Activated CD8-positive, alpha-beta memory T cell treated with anti-CD3 and anti-CD28 coated beads, Interleukin-2, amount 50 U/mL, for 48 hours (primary cell): ENCODE data around the gene METTL3.
A peak's percentile ranks its signal among the peaks of the same experiment; 100 is the strongest.

ENCODE experiments used
- DNase-seq: peaks from one replicate; pipeline ENCODE4 v3.0.0-alpha.2; 2020

The METTL3 gene

GRCh38 chr14:21526672-21527317 lies 15.7 kb upstream of the METTL3 start:
- DNase-seq: no peak

GRCh38 chr14:21525962-21526671 lies 15.0 kb upstream of the METTL3 start, which contains the start of gene SALL2:
Gene SALL2, minus strand, starts transcription at chr14:21526346. Its CDS starts 219 bp downstream, at chr14:21526127.
- DNase-seq: peak; percentile 80

DNA sequence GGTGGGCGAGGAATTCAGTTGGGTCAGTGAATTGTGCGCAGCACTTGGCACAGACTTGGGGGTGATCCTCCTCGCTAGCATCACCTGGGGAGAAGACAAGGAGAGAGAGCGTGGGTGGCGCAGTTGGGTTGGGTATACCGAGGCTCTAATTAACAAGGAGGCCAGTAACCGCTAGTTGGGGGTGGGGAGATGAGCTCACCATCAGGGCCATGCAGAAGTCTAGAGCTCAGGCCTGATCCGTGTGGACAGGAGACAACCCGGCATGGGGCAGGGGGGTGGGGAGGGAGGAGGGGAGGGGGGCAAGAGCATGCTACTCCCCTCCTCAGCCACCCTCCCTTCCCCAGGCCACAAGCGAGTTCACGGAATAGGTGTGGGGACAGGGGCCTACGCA lies 14.4 kb upstream of the METTL3 start:
- no peak for DNase-seq

DNA sequence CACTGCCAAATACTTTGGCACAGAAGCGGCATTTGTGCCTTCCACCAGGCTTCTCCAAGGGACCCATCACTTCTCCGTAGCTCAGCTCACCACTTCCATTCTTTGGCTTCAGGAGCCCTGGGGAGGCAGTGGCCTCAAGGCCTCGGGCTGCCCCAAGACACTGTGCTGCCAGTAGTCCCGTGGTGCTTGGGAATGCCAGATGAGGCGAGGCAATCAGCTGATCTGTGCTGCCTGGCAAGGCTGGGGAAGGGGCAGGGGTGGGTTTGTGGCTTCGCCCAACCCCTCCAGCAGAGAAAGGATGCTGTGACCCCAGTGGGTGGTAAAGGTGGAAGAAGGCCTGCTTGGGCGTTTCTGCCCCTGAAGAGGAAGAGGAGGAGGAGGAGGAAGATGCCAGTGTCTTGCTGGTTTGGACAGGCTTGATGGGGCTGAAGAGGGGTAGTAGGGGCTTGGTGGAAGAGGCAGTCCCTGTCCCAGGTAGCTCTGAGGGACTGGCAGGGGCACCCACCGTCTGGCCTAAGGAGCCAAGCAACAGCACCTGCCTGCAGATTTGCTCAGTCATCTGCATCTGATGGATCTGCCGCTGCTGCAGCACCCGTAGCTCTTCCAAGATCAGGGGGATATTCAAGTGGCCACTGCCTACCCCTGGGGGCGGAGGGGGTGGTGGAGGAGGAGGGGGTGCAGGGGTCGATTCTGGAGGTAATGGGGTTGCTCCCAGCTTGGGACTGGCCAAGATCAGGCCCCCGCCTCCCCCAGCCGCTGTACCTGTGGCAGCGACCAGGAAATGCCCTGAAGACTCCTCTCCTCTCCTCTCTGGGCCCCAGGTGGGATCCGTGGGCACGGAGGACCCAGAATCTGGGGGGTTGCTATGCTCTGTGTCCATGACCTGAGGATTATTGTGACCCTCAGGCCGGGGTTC lies 13.7 kb upstream of the METTL3 start:
- DNase-seq: no peak

GRCh38 chr14:21523203-21523602 lies 12.1 kb upstream of the METTL3 start:
- DNase-seq: no peak

- no peak for DNase-seq
These were observed 10.4 kb upstream of the METTL3 start for GRCh38 chr14:21521501-21521900.

GRCh38 chr14:21520767-21521166 lies 9.6 kb upstream of the METTL3 start:
- no peak for DNase-seq

- no peak for DNase-seq
These were observed 7.6 kb upstream of the METTL3 start for GRCh38 chr14:21518725-21519124.

- DNase-seq: no peak
These were observed 3.2 kb upstream of the METTL3 start for GRCh38 chr14:21514341-21514740.

GRCh38 chr14:21509432-21510143 lies 1.6 kb downstream of the METTL3 start:
- DNase-seq: no peak

- DNase-seq: no peak
These were observed 4.6 kb downstream of the METTL3 start for GRCh38 chr14:21506557-21506956.

DNA sequence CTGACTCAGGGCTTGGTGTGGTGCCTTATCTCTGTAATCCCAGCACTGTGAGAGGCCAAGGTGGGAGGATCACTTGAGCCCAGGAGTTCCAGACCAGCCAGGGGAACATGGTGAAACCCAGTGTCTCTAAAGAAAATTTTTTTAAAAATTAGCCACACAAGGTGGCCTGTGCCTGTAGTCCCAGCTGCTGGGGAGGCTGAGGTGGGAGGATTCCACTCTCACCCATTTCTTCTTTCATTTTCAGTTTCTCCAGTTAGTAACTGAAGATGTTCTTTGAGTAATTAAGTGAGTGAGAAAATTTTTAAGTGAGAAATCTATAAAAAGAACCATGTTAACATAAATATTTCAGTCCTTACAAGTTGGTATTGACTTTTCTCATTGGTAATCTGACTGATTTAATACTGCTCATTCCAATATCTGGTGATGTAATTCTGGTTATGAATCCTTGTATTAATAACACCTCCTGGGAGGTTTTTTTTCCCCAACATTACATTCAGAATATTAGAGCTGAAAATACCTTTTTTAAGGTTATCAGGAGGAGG lies 6.1 kb downstream of the METTL3 start:
- DNase-seq: no peak

DNA sequence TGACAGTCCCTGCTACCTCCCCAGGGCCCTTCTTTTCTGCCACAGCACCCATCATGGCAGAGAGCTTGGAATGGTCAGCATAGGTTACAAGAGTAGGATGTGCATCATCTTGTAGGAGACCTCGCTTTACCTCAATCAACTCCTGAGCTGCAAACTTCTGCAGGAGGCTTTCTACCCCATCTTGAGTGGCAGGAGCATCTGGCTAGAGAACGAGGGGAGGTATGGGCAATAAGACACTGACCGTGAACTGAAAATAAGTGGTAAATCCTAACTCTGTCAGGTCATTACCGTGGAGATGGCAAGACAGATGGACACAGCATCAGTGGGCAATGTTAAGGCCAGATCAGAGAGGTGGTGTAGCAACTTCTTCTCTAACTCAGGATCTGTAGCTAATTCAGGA lies 7.8 kb downstream of the METTL3 start:
- DNase-seq: no peak

DNA sequence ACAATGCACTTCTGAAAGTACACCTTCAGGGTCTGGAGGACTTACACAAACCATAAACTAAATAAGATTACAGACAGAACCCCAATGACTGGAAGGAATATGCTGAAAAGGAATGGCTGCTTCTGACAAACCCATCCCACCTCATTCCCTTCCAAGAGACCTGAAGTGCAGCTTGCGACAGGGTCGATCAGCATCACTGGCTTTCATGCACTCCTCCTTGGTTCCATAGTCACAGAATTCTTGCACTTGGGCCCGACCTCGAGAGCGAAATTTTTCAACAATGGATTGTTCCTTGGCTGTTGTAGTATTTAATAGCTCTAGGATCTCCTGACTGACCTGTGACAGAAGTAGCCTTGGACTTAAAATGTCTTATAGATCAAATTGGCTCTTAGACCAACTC lies 9.6 kb downstream of the METTL3 start:
- DNase-seq: no peak

GRCh38 chr14:21498540-21499526 lies 12.3 kb downstream of the METTL3 start:
- no peak for DNase-seq

DNA sequence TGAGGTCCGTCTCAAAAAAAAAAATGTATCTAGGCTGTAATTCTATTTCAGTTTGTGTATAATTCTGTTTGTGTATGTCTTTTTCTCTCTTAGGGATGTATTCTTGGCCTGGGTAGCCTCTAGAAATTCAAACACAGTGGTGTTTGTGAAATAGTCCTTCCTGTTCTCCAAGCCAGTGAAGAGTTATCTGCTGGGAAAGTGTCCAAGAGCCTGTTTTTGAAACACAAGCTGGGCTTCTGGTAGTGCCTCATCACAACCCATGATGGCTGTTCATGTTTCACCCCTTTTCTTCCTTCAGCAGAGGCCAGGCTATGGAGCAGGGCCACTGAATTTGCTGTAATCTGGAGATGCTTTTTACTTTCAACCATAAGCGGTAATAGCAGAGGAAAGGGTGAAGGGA lies 14.7 kb downstream of the METTL3 start:
- no peak for DNase-seq

DNA sequence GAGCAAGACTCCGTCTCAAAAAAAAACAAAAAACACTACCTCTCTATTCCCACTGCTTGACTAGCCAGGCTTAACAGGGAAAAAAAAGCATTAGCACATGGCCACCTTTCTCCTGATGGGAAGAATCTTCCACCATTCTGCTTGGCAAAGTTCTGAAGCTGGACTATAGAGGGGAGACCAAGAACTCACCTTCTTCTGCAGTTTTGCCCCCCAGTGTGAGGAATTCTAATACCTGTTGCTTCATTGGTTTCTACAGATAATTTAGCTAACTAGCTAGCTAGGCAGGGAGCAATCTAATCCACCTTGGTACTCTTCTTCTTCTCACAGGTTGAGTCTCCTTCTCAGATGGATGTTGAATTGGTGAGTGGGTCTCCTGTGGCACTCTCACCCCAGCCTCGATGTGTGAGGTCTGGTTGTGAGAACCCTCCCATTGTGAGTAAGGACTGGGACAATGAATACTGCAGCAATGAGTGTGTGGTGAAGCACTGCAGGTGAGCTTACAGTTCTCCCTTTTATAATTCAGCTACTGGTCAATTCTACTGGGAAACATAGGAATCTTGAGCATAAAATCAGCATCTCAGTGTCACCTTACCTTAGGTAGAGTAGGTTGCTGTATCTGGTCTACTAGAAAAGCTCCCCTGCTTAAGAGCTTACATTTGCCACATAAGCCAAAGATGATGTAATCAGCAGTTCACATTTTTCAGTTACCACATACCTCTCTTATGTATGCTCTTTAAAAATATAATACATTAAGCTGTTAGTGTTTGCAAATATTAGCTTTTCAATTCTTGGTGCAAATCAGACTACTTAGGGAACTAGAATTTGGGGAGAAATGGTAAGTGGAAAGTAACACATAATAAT lies 16.0 kb downstream of the METTL3 start:
- no peak for DNase-seq

- DNase-seq: no peak
These were observed 24.5 kb downstream of the METTL3 start for GRCh38 chr14:21486640-21487087.

- DNase-seq: peak; percentile 92
These were observed 34.0 kb downstream of the METTL3 start, which contains the start of the genes RAB2B and TOX4 for GRCh38 chr14:21476925-21477681. Gene RAB2B, minus strand, starts transcription at chr14:21476959. Its CDS starts 87 bp downstream, at chr14:21476872. Gene TOX4, plus strand, starts transcription at chr14:21477195. Its CDS starts 84 bp downstream, at chr14:21477279.
